Parathyroid adenoma (tissue), 2 donors: ENCODE results near the gene RNF121.

Experiments
- H2AFZ ChIP-seq: fragments of 300-600 bp; sonication (generic); one replicate; pipeline ENCODE4 v1.7.0; 2017; ENCODE audit warnings: antibody characterized with exemption, mild to moderate bottlenecking
- H3K27ac ChIP-seq: fragments of 300-600 bp; sonication (generic); one replicate; pipeline ENCODE4 v1.7.0; 2017
- H3K27me3 ChIP-seq: fragments of 300-600 bp; sonication (generic); one replicate; pipeline ENCODE4 v1.7.0; 2017; ENCODE audit warnings: low read length; ENCODE audit not compliant: control insufficient read depth, insufficient read depth
- H3K36me3 ChIP-seq: fragments of 300-600 bp; sonication (generic); one replicate; pipeline ENCODE4 v1.7.0; 2017; ENCODE audit warnings: low read length; ENCODE audit not compliant: control insufficient read depth, insufficient read depth
- H3K4me1 ChIP-seq: fragments of 300-600 bp; sonication (generic); one replicate; pipeline ENCODE4 v1.7.0; 2017; ENCODE audit warnings: control low read depth
- H3K4me2 ChIP-seq: fragments of 300-600 bp; sonication (generic); one replicate; pipeline ENCODE4 v1.7.0; 2017; ENCODE audit warnings: low read length
- H3K4me3 ChIP-seq: fragments of 300-600 bp; sonication (generic); one replicate; pipeline ENCODE4 v1.7.0; 2017; ENCODE audit warnings: low read depth, low read length
- H3K79me2 ChIP-seq: fragments of 300-600 bp; sonication (generic); one replicate; pipeline ENCODE4 v1.7.0; 2017; ENCODE audit warnings: control low read depth
- H3K9ac ChIP-seq: fragments of 300-600 bp; sonication (generic); one replicate; pipeline ENCODE4 v1.7.0; 2017; ENCODE audit warnings: mild to moderate bottlenecking
- H3K9me3 ChIP-seq: fragments of 300-600 bp; sonication (generic); one replicate; pipeline ENCODE4 v1.7.0; 2017; ENCODE audit warnings: low read length; ENCODE audit not compliant: control insufficient read depth
- CTCF ChIP-seq: fragments of 300-600 bp; sonication (generic); IDR thresholded peaks from one replicate; pipeline ENCODE4 v1.7.0; 2017; ENCODE audit warnings: antibody characterized with exemption, mild to moderate bottlenecking
- donor health status: primary hyperparathyroidism.

The RNF121 gene

GRCh38 chr11:71930556-71931244 is 1.9 kb downstream of the RNF121 start:
- peaks cover 6% of the 10 kb centered on the region for H3K4me1 ChIP-seq
- H3K79me2 ChIP-seq = peaks cover 19% of the 10 kb centered on the region
- no peak overlapping the region for H2AFZ ChIP-seq
- no peak overlapping the region for H3K27ac ChIP-seq
- H3K36me3 ChIP-seq = no peaks in the 10 kb centered on the region
- no peaks in the 10 kb centered on the region for H3K9me3 ChIP-seq
- H3K9ac ChIP-seq = no peak overlapping the region
- H3K4me3 ChIP-seq = no peak overlapping the region
- no peak overlapping the region for H3K4me2 ChIP-seq
- no peaks in the 10 kb centered on the region for H3K27me3 ChIP-seq
- no peak for TF ChIP-seq CTCF

- Histone ChIP-seq H3K27ac (no peak overlapping the region), H3K36me3 (no peaks in the 10 kb centered on the region), H3K27me3 (no peaks in the 10 kb centered on the region), H3K4me1 (peaks cover 6% of the 10 kb centered on the region), H3K4me3 (no peak overlapping the region), H3K9ac (no peak overlapping the region), H3K79me2 (peaks cover 19% of the 10 kb centered on the region), H2AFZ (no peak overlapping the region), H3K9me3 (no peaks in the 10 kb centered on the region), H3K4me2 (no peak overlapping the region)
- TF ChIP-seq CTCF = no peak
Measured at GRCh38 chr11:71931245-71931602, 2.4 kb downstream of the RNF121 start.

- no peaks in the 10 kb centered on the region for H3K36me3 ChIP-seq
- no peak overlapping the region for H3K27ac ChIP-seq
- H3K9ac ChIP-seq = no peak overlapping the region
- H3K27me3 ChIP-seq = no peaks in the 10 kb centered on the region
- H2AFZ ChIP-seq = no peak overlapping the region
- H3K9me3 ChIP-seq = no peaks in the 10 kb centered on the region
- H3K4me3 ChIP-seq = no peak overlapping the region
- TF ChIP-seq CTCF = no peak
- peaks cover 7% of the 10 kb centered on the region for H3K79me2 ChIP-seq
- peaks cover 6% of the 10 kb centered on the region for H3K4me1 ChIP-seq
- no peak overlapping the region for H3K4me2 ChIP-seq
Measured at GRCh38 chr11:71933141-71933933, 4.5 kb downstream of the RNF121 start.

- H3K9ac ChIP-seq = no peak overlapping the region
- H3K27me3 ChIP-seq = no peaks in the 10 kb centered on the region
- peaks cover 6% of the 10 kb centered on the region for H3K4me1 ChIP-seq
- no peak for TF ChIP-seq CTCF
- no peak overlapping the region for H3K4me3 ChIP-seq
- no peak overlapping the region for H3K27ac ChIP-seq
- no peak overlapping the region for H3K4me2 ChIP-seq
- H3K79me2 ChIP-seq = peaks cover 5% of the 10 kb centered on the region
- no peak overlapping the region for H2AFZ ChIP-seq
- H3K9me3 ChIP-seq = no peaks in the 10 kb centered on the region
- no peaks in the 10 kb centered on the region for H3K36me3 ChIP-seq
Measured at GRCh38 chr11:71934213-71934612, 5.4 kb downstream of the RNF121 start.
